Loucy (cell line): Measurements from ENCODE around the gene EFHD1.

ENCODE experiments used
- EZH2phosphoT487 ChIP-seq: fragments of 200-600 bp; IDR thresholded peaks from 2 replicates; pipeline ENCODE4 v1.6.1; 2018; ENCODE audit warnings: antibody characterized with exemption, mild to moderate bottlenecking, moderate library complexity, borderline replicate concordance
- TF ChIP-seq, protein P1 (sequence below): fragments of 200-600 bp; sonication (generic); conservative IDR thresholded peaks from 2 replicates; pipeline ENCODE4 v1.5.1; 2014; ENCODE audit warnings: mild to moderate bottlenecking, antibody characterized with exemption, low read length

- TF ChIP-seq, protein P1, sequence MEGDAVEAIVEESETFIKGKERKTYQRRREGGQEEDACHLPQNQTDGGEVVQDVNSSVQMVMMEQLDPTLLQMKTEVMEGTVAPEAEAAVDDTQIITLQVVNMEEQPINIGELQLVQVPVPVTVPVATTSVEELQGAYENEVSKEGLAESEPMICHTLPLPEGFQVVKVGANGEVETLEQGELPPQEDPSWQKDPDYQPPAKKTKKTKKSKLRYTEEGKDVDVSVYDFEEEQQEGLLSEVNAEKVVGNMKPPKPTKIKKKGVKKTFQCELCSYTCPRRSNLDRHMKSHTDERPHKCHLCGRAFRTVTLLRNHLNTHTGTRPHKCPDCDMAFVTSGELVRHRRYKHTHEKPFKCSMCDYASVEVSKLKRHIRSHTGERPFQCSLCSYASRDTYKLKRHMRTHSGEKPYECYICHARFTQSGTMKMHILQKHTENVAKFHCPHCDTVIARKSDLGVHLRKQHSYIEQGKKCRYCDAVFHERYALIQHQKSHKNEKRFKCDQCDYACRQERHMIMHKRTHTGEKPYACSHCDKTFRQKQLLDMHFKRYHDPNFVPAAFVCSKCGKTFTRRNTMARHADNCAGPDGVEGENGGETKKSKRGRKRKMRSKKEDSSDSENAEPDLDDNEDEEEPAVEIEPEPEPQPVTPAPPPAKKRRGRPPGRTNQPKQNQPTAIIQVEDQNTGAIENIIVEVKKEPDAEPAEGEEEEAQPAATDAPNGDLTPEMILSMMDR, result no peak
- TF ChIP-seq EZH2phosphoT487, result no peak
Observed at GRCh38 chr2:232593982-232594381, 39.4 kb upstream of the EFHD1 start.
